HepG2 (cell line): ENCODE data around the gene ANKRD17. TPM values are rescaled to one million over a fixed set of nuclear protein-coding genes. Genes with fewer than 3 reads are reported as not detected.

Experiments
- ATAC-seq: fragments of 200-7000 bp; cut with Tn5 transposase; 3 replicates; pipeline ENCODE4 v1.9.1; 2020; ENCODE audit warnings: mild to moderate bottlenecking, moderate library complexity
- BruUV-seq: library from RNA; stranded (reverse); fragments of 400-500 nt; replicated peaks from 2 replicates; lab custom pipeline; 2021; lab: Mats Ljungman, UMichigan
- CTCF ChIA-PET: fragments of 300-600 bp; formaldehyde crosslinking; extraction: SDS; loops from one replicate; lab custom pipeline; 2021; ENCODE audit warnings: low total read pairs, inconsistent platforms, low intra/inter-chr PET ratio; lab: Yijun Ruan, JAX
- POLR2A ChIA-PET: fragments of 350-600 bp; sonication (Branson Sonifier 250); formaldehyde crosslinking; loops from one replicate; lab custom pipeline; 2020; ENCODE audit warnings: antibody characterized with exemption, inconsistent platforms; lab: Yijun Ruan, JAX
- DNase-seq: peaks from one replicate; pipeline ENCODE4 v3.0.0-alpha.2; 2015; ENCODE audit warnings: low spot score
- FAIRE-seq: peaks from 3 replicates; lab custom pipeline; 2011; peaks lifted over from hg19 to GRCh38; lab: Jason Lieb, UNC
- H2AFZ ChIP-seq: one replicate; pipeline ENCODE4 v1.6.1; 2011; ENCODE audit warnings: low read length, inconsistent platforms
- H3K27ac ChIP-seq: fragments of 300-600 bp; 3 replicates; pipeline ENCODE4 v1.8.0; 2011; ENCODE audit warnings: mixed run types, mild to moderate bottlenecking, mixed read lengths, low read length, inconsistent platforms; ENCODE audit not compliant: insufficient read depth; ENCODE audit errors: extremely low read length
- H3K27me3 ChIP-seq, 2 experiments: fragments of 200-600 bp in 1 of 2; 2 replicates in 1 of 2; 3 replicates in 1 of 2; pipeline versions ENCODE4 v1.6.0 to v1.8.0; 2011; ENCODE audit warnings: low read length in 2 of 2, mild to moderate bottlenecking in 2 of 2, moderate library complexity in 2 of 2, inconsistent platforms in 1 of 2; ENCODE audit not compliant: insufficient read depth in 2 of 2, control insufficient read depth in 1 of 2
- H3K36me3 ChIP-seq, 2 experiments: fragments of 200-600 bp in 1 of 2; replicated peaks in 1 of 2; 2 replicates in 1 of 2; 3 replicates in 1 of 2; pipeline versions ENCODE4 v1.5.1 to v1.8.0; 2011; ENCODE audit warnings: low read length in 2 of 2, inconsistent platforms in 1 of 2; ENCODE audit not compliant: insufficient read depth in 2 of 2, control insufficient read depth in 1 of 2
- H3K4me1 ChIP-seq: 2 replicates; pipeline ENCODE4 v1.5.1; 2012; ENCODE audit warnings: low read length, inconsistent platforms; ENCODE audit not compliant: insufficient read depth
- H3K4me2 ChIP-seq: 2 replicates; pipeline ENCODE4 v1.6.0; 2011; ENCODE audit warnings: low read depth, low read length, inconsistent platforms
- H3K4me3 ChIP-seq, 3 experiments: fragments of 200-600 bp in 1 of 3; sonication (generic), shearing (Covaris generic) in 1 of 3; replicated peaks in 1 of 3; 2 replicates each; pipeline ENCODE4 v1.5.1; 2011 to 2016; ENCODE audit warnings: low read length in 3 of 3, inconsistent platforms in 2 of 3, low read depth in 2 of 3, mild to moderate bottlenecking in 2 of 3, control low read depth in 1 of 3, mixed read lengths in 1 of 3; ENCODE audit not compliant: insufficient read depth in 1 of 3
- H3K79me2 ChIP-seq: one replicate; pipeline ENCODE4 v1.6.1; 2011; ENCODE audit warnings: low read length, inconsistent platforms; ENCODE audit not compliant: insufficient read depth
- H3K9ac ChIP-seq: 2 replicates; pipeline ENCODE4 v1.6.0; 2011; ENCODE audit warnings: mild to moderate bottlenecking, low read depth, low read length, inconsistent platforms; ENCODE audit not compliant: insufficient read depth
- H3K9me3 ChIP-seq: 2 replicates; pipeline ENCODE4 v1.5.1; 2012; ENCODE audit warnings: mild to moderate bottlenecking, low read length
- H4K20me1 ChIP-seq: 2 replicates; pipeline ENCODE4 v1.6.0; 2011; ENCODE audit warnings: inconsistent platforms, mild to moderate bottlenecking, low read length, moderate library complexity; ENCODE audit not compliant: insufficient read depth
- CBX1 ChIP-seq: IDR thresholded peaks from one replicate; pipeline ENCODE4 v1.6.1; 2016; ENCODE audit warnings: antibody characterized with exemption, low read depth
- RBM22 ChIP-seq: fragments of 200-400 bp; formaldehyde crosslinking; optimal IDR thresholded peaks from 2 replicates; pipeline ENCODE3; 2017; ENCODE audit warnings: mild to moderate bottlenecking, low read length, moderate library complexity
- WGBS: methylation state at CpG from one replicate; pipeline ENCODE4 v1.1.6; 2017; ENCODE audit warnings: low lambda C conversion rate; 5-methylcytosine and 5-hydroxymethylcytosine counted together
- in situ Hi-C: cut with HindIII; loops from 2 replicates; pipeline ENCODE4 v1.10.0; 2017; ENCODE audit warnings: low pct_unique_long_range_greater_than_20kb; ENCODE audit not compliant: extremely low pct_ligation_motif_present
- intact Hi-C: fragments of 100-400 bp; cut with micrococcal nuclease; formaldehyde crosslinking; loops from one replicate; pipeline ENCODE4 v1.10.0; 2022; ENCODE audit not compliant: unreplicated experiment
- polyA plus RNA-seq, 8 experiments: library from polyadenylated mRNA; depleted of rRNA in 3 of 8; stranded (reverse) in 7 of 8; unstranded in 1 of 8; fragments of >200 nt; fragmentation: Illumina TruSeq in 4 of 8; extraction: Trizol in 4 of 8; gene quantifications; 2 replicates each; pipeline versions ENCODE4 v1.2.1 to v1.2.3, GENCODE V29; 2011 to 2016; ENCODE audit warnings: low read depth in 4 of 8, missing spikeins in 1 of 8, mixed read lengths in 1 of 8; ENCODE audit not compliant: insufficient read depth in 1 of 8
- total RNA-seq, 5 experiments: library from RNA; depleted of rRNA; stranded (reverse); fragments of >200 nt; fragmentation: Illumina TruSeq; extraction: Trizol; gene quantifications; 2 replicates each; pipeline ENCODE4 v1.2.3, GENCODE V29; 2016; ENCODE audit warnings: low read depth in 1 of 5
- TF ChIP-seq, protein P1 (sequence below): sonication (generic); formaldehyde crosslinking; IDR thresholded peaks from 2 replicates; pipeline ENCODE4 v1.5.0; 2020; ENCODE audit warnings: mild to moderate bottlenecking, low read depth, missing genetic modification reagents, borderline replicate concordance

The ANKRD17 gene
- total and polyA plus RNA-seq, 2 of the 13 experiments (the other 11 are each of a cell fraction or from before 2014, with no cell fraction given), result 55.7 to 61.1 TPM

DNA sequence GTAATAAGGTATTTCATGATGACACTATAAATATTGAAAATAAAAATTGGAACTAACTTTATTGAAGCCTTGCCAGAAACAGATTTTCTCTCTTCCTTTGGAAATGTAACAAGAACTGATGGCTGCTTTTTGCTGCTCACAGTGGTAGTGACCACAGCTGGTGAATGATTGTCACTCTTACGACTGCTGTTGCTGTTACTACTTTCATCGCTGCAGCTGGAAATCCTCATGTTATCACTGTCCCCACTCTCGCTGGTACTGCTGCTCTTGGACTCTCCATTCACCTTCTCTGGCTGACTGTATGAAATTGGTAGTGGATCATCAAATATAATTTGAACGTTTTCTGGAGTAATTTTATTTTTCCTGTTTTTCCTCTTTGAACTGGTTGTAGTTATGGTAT is 160.6 kb downstream of the ANKRD17 start:
- intact Hi-C loops (no loop called here), in situ Hi-C loops (no loop called here)
- H3K27ac ChIP-seq, result no peak overlapping the region
- FAIRE-seq, result no peak
- H3K4me2 ChIP-seq, result no peak overlapping the region
- H4K20me1 ChIP-seq, result no peaks in the 10 kb centered on the region
- BruUV-seq, result no TSS peak
- peaks cover 22% of the 10 kb centered on the region for H3K79me2 ChIP-seq
- WGBS, result 93% methylated on average over 4 of the region's 4 CpGs
- no peak overlapping the region for H3K4me3 ChIP-seq
- peaks cover 18% of the 10 kb centered on the region for H3K4me1 ChIP-seq
- ATAC-seq, result no peak
- H2AFZ ChIP-seq, result no peak overlapping the region
- ChIA-PET CTCF (no interaction called here), POLR2A (no interaction called here)
- H3K36me3 ChIP-seq, result peaks cover 8 to 63% of the 10 kb centered on the region in 2 experiments
- no peaks in the 10 kb centered on the region for H3K9me3 ChIP-seq
- no peak for DNase-seq
- no peak overlapping the region for H3K9ac ChIP-seq
- H3K27me3 ChIP-seq, result no peaks in the 10 kb centered on the region
- TF ChIP-seq, protein P1, sequence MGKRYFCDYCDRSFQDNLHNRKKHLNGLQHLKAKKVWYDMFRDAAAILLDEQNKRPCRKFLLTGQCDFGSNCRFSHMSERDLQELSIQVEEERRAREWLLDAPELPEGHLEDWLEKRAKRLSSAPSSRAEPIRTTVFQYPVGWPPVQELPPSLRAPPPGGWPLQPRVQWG (CRISPR knock-in tag), result no peak
- peak; percentile 37 for TF ChIP-seq RBM22

DNA sequence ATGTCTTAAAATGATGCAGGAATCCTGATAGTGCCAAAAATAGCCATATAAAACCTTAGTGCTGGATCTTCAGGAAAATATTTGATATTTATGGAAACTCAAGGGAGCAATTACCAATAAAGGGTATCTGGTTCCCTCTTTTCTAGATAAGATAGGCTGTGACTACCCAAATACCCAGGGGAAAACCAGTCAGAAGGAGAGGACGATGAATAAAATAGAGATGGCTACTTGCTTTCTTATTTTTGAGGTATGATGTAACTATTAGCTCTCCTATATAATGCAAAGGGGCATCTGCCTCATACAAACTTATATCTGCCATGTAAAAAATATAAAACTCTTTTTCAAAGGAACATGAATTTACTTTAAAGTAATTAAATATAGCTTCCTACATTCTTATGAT is 165.7 kb downstream of the ANKRD17 start:
- peaks cover 10% of the 10 kb centered on the region for H3K79me2 ChIP-seq
- DNase-seq, result no peak
- no peaks in the 10 kb centered on the region for H3K27me3 ChIP-seq
- ATAC-seq, result no peak
- no peak overlapping the region for H3K4me3 ChIP-seq
- H3K9ac ChIP-seq, result no peak overlapping the region
- in situ Hi-C loops (no loop called here), intact Hi-C loops (no loop called here)
- BruUV-seq, result no TSS peak
- POLR2A ChIA-PET, result no interaction called here
- no peaks in the 10 kb centered on the region for H4K20me1 ChIP-seq
- no peak for TF ChIP-seq CBX1
- H3K36me3 ChIP-seq, result peaks cover 13 to 54% of the 10 kb centered on the region in 2 experiments
- FAIRE-seq, result no peak
- 100% methylated on average over 1 of the region's 1 CpG for WGBS
- H3K27ac ChIP-seq, result no peak overlapping the region
- H3K4me1 ChIP-seq, result peaks cover 17% of the 10 kb centered on the region
- no peaks in the 10 kb centered on the region for H3K9me3 ChIP-seq
- CTCF ChIA-PET, result no interaction called here
- H2AFZ ChIP-seq, result no peak overlapping the region
- H3K4me2 ChIP-seq, result no peak overlapping the region
